ENCODE data around the gene NEU3.

Gene NEU3

GRCh38 chr11:74949753-74950137 is 39.0 kb upstream of the NEU3 start:
- H3K27me3 Mint-ChIP-seq (ENCODE audit: low read depth, poor library complexity) = peaks cover 4% of the 10 kb centered on the region
- H3K36me3 Mint-ChIP-seq (ENCODE audit: low read depth) = peaks cover 42% of the 10 kb centered on the region
- H3K4me3 Mint-ChIP-seq = peak overlapping the region; percentile 99
- peaks cover 23% of the 10 kb centered on the region for H3K4me1 Mint-ChIP-seq
- H3K27ac Mint-ChIP-seq = peak overlapping the region; percentile 95
- peaks cover 11% of the 10 kb centered on the region for H3K9me3 Mint-ChIP-seq
- DNase-seq = no peak
- TF ChIP-seq, protein P1, sequence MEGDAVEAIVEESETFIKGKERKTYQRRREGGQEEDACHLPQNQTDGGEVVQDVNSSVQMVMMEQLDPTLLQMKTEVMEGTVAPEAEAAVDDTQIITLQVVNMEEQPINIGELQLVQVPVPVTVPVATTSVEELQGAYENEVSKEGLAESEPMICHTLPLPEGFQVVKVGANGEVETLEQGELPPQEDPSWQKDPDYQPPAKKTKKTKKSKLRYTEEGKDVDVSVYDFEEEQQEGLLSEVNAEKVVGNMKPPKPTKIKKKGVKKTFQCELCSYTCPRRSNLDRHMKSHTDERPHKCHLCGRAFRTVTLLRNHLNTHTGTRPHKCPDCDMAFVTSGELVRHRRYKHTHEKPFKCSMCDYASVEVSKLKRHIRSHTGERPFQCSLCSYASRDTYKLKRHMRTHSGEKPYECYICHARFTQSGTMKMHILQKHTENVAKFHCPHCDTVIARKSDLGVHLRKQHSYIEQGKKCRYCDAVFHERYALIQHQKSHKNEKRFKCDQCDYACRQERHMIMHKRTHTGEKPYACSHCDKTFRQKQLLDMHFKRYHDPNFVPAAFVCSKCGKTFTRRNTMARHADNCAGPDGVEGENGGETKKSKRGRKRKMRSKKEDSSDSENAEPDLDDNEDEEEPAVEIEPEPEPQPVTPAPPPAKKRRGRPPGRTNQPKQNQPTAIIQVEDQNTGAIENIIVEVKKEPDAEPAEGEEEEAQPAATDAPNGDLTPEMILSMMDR (IDR thresholded peaks at IDR 0.05) = no peak

DNA sequence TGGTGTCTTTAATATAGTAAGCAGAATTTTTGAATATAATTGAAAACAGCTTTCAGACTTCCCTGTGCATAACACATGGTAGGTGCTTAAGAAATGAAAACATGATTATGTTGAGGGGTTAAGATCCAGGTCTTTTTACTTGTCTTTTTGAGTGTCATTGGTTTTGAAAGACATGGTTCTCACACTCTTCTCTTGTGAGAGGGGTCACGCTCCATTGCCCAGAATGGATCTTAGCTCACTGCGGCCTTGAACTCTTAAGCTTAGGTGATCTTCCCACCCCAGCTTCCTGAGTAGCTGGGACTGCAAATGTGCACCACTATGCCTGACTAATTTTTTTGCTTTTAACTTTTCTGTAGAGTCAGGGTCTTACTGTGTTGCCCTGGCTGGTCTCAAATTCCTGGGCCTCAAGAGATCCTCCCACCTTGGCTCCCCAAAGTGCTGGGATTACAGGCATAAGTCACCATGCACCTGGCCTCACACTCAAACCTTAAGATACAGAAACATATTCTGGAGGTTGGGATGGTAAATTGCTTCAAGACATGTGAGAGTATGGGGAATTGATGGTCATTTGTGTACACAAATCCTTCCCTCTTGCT is 38.3 kb upstream of the NEU3 start:
- peak overlapping the region; percentile 95 for H3K27ac Mint-ChIP-seq
- H3K27me3 Mint-ChIP-seq (ENCODE audit: low read depth, poor library complexity) = peaks cover 4% of the 10 kb centered on the region
- TF ChIP-seq, protein P1 (IDR thresholded peaks at IDR 0.05) = no peak
- peak overlapping the region; percentile 99 for H3K4me3 Mint-ChIP-seq
- DNase-seq = peak; percentile 22
- peaks cover 23% of the 10 kb centered on the region for H3K4me1 Mint-ChIP-seq
- H3K9me3 Mint-ChIP-seq = peaks cover 15% of the 10 kb centered on the region
- H3K36me3 Mint-ChIP-seq (ENCODE audit: low read depth) = peaks cover 49% of the 10 kb centered on the region

DNA sequence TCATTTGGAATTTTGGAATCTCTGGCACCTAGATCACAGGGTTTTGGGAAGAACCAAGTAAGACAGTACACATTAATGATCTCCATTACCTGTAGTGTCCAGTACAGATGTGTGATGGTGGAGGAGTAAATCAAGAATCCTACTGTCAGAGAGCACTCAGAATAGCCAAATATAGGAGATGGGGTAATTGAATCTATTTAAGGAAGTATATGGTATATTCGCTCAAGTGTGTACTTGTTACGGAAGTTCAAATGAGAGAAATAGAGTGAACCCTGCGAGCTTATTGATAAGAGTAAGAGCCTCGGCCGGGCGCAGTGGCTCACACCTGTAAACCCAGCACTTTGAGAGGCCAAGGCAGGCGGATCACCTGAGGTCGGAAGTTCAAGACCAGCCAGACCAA is 37.5 kb upstream of the NEU3 start:
- Mint-ChIP-seq H3K4me1 (peaks cover 25% of the 10 kb centered on the region), H3K27me3 (ENCODE audit: low read depth, poor library complexity) (peaks cover 3% of the 10 kb centered on the region), H3K36me3 (ENCODE audit: low read depth) (peaks cover 54% of the 10 kb centered on the region), H3K9me3 (peaks cover 13% of the 10 kb centered on the region), H3K27ac (no peak overlapping the region), H3K4me3 (peak overlapping the region; percentile 99)
- TF ChIP-seq, protein P1 (IDR thresholded peaks at IDR 0.05) = no peak
- DNase-seq = no peak

- H3K27me3 Mint-ChIP-seq (ENCODE audit: low read depth, poor library complexity) = no peaks in the 10 kb centered on the region
- H3K4me1 Mint-ChIP-seq = peaks cover 31% of the 10 kb centered on the region
- H3K9me3 Mint-ChIP-seq = peaks cover 11% of the 10 kb centered on the region
- no peak for DNase-seq
- TF ChIP-seq, protein P1 (IDR thresholded peaks at IDR 0.05) = no peak
- no peak overlapping the region for H3K27ac Mint-ChIP-seq
- H3K36me3 Mint-ChIP-seq (ENCODE audit: low read depth) = peaks cover 62% of the 10 kb centered on the region
- H3K4me3 Mint-ChIP-seq = no peak overlapping the region
These were observed 36.0 kb upstream of the NEU3 start for GRCh38 chr11:74952752-74953151.

- H3K4me1 Mint-ChIP-seq = peaks cover 27% of the 10 kb centered on the region
- H3K4me3 Mint-ChIP-seq = no peak overlapping the region
- H3K36me3 Mint-ChIP-seq (ENCODE audit: low read depth) = peaks cover 62% of the 10 kb centered on the region
- no peak overlapping the region for H3K27ac Mint-ChIP-seq
- TF ChIP-seq, protein P1 (IDR thresholded peaks at IDR 0.05) = no peak
- DNase-seq = no peak
- peaks cover 11% of the 10 kb centered on the region for H3K9me3 Mint-ChIP-seq
- no peaks in the 10 kb centered on the region for H3K27me3 Mint-ChIP-seq (ENCODE audit: low read depth, poor library complexity)
These were observed 35.3 kb upstream of the NEU3 start for GRCh38 chr11:74953451-74953850.

GRCh38 chr11:74954199-74954598 is 34.5 kb upstream of the NEU3 start:
- TF ChIP-seq, protein P1 (IDR thresholded peaks at IDR 0.05) = no peak
- H3K27me3 Mint-ChIP-seq (ENCODE audit: low read depth, poor library complexity) = no peaks in the 10 kb centered on the region
- H3K4me3 Mint-ChIP-seq = no peak overlapping the region
- no peak overlapping the region for H3K27ac Mint-ChIP-seq
- DNase-seq = no peak
- H3K9me3 Mint-ChIP-seq = peaks cover 11% of the 10 kb centered on the region
- peaks cover 62% of the 10 kb centered on the region for H3K36me3 Mint-ChIP-seq (ENCODE audit: low read depth)
- peaks cover 25% of the 10 kb centered on the region for H3K4me1 Mint-ChIP-seq
